C4-2B (cell line): ENCODE data around the gene GEMIN8.

Source experiments
- ZFX ChIP-seq: fragments of 450-650 bp; IDR thresholded peaks from 2 replicates; pipeline ENCODE4 v1.6.1; 2017
- TF ChIP-seq, protein P1 (sequence below): fragments of 450-650 bp; conservative IDR thresholded peaks from 2 replicates; pipeline ENCODE4 v1.5.1; 2017; ENCODE audit warnings: mild to moderate bottlenecking

- TF ChIP-seq, protein P1, sequence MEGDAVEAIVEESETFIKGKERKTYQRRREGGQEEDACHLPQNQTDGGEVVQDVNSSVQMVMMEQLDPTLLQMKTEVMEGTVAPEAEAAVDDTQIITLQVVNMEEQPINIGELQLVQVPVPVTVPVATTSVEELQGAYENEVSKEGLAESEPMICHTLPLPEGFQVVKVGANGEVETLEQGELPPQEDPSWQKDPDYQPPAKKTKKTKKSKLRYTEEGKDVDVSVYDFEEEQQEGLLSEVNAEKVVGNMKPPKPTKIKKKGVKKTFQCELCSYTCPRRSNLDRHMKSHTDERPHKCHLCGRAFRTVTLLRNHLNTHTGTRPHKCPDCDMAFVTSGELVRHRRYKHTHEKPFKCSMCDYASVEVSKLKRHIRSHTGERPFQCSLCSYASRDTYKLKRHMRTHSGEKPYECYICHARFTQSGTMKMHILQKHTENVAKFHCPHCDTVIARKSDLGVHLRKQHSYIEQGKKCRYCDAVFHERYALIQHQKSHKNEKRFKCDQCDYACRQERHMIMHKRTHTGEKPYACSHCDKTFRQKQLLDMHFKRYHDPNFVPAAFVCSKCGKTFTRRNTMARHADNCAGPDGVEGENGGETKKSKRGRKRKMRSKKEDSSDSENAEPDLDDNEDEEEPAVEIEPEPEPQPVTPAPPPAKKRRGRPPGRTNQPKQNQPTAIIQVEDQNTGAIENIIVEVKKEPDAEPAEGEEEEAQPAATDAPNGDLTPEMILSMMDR = no peak
- TF ChIP-seq ZFX = no peak
These were observed 23.2 kb downstream of the GEMIN8 start for GRCh38 chrX:14006540-14006939.
